GM21737 (cell line): Measurements from ENCODE around the gene DZIP3.

Source experiments
- ATAC-seq: cut with Tn5 transposase; IDR thresholded peaks from one replicate; pipeline ENCODE4 v1.9.1; 2021; ENCODE audit warnings: mild to moderate bottlenecking, moderate library complexity; ENCODE audit not compliant: unreplicated experiment

The DZIP3 gene, protein sequence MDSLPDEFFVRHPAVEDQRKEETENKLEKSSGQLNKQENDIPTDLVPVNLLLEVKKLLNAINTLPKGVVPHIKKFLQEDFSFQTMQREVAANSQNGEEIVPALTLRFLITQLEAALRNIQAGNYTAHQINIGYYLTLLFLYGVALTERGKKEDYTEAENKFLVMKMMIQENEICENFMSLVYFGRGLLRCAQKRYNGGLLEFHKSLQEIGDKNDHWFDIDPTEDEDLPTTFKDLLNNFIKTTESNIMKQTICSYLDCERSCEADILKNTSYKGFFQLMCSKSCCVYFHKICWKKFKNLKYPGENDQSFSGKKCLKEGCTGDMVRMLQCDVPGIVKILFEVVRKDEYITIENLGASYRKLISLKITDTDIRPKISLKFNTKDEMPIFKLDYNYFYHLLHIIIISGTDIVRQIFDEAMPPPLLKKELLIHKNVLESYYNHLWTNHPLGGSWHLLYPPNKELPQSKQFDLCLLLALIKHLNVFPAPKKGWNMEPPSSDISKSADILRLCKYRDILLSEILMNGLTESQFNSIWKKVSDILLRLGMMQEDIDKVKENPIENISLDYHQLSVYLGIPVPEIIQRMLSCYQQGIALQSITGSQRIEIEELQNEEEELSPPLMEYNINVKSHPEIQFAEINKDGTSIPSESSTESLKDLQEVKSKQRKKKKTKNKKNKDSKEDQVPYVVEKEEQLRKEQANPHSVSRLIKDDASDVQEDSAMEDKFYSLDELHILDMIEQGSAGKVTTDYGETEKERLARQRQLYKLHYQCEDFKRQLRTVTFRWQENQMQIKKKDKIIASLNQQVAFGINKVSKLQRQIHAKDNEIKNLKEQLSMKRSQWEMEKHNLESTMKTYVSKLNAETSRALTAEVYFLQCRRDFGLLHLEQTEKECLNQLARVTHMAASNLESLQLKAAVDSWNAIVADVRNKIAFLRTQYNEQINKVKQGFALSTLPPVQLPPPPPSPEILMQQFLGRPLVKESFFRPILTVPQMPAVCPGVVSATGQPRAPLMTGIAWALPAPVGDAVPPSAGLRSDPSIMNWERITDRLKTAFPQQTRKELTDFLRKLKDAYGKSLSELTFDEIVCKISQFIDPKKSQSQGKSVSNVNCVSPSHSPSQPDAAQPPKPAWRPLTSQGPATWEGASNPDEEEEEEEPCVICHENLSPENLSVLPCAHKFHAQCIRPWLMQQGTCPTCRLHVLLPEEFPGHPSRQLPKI

GRCh38 chr3:108589081-108589997, at the start of gene DZIP3, which contains the start of gene CIP2A:
DZIP3 (plus strand) TSS chr3:108589722; CDS start chr3:108605407, 15,685 bp downstream.
CIP2A (minus strand) TSS chr3:108589438; CDS start chr3:108589375, 63 bp downstream.
- peak; percentile 96 for ATAC-seq

- no peak for ATAC-seq
Measured at GRCh38 chr3:108546247-108546646, 43.3 kb upstream of the DZIP3 start.

DNA sequence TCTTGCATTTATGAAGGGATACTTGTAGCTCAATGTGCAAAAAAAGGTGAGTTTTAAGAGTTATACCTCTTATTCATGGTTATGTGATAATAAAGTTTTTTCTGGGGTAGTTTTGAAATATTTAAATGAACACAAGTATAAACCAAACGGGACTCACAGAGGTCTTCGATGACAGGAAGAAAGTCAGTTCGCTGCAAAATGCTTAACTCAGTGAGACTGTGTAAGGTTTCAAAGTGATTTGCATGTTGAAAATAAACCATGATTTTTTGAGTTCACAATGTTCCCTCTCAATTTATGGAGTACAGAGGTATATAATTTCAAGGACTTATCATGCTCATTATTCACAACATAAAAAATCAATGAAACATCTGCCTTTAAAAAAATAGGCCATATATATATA, 42.8 kb upstream of the DZIP3 start:
- no peak for ATAC-seq

GRCh38 chr3:108548304-108548703, 41.2 kb upstream of the DZIP3 start:
- ATAC-seq, result no peak

DNA sequence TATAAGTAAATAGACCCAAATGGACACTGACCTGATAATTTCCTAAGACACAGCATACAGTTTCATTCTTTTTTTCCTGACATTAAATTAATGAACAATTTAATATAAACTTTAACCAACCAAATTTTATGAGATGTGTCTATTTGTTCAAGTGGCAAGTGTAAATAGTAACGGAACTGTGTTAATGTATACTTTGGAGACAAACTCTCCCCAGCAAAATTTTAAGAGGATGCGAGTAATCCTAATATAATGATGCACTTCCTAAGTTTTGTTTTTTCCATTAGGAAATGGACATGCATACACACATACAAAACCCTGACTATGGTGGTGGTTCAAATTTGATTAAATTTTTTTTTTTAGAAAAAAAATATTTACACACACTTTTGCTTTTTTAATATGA, 40.6 kb upstream of the DZIP3 start:
- no peak for ATAC-seq

GRCh38 chr3:108552267-108553159, 37.0 kb upstream of the DZIP3 start:
- ATAC-seq, result no peak

DNA sequence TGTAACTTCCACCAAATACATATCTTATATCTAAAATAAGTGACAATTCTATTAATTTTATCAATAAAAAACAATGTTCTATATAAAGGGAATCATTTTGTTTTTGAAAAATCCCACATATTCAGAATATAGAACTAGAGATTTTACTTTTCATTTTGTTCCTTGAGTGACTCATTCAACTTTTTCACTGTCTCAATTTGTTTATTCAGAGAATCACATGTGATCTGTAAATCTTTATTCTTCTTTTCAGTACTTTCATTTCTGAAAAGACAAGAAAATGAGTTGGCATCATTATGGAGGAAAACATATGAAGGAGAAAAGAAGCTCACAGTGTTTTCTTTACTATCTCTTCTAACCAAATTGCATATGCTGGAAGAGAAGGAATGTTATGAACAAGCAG, 35.3 kb upstream of the DZIP3 start:
- ATAC-seq, result no peak

DNA sequence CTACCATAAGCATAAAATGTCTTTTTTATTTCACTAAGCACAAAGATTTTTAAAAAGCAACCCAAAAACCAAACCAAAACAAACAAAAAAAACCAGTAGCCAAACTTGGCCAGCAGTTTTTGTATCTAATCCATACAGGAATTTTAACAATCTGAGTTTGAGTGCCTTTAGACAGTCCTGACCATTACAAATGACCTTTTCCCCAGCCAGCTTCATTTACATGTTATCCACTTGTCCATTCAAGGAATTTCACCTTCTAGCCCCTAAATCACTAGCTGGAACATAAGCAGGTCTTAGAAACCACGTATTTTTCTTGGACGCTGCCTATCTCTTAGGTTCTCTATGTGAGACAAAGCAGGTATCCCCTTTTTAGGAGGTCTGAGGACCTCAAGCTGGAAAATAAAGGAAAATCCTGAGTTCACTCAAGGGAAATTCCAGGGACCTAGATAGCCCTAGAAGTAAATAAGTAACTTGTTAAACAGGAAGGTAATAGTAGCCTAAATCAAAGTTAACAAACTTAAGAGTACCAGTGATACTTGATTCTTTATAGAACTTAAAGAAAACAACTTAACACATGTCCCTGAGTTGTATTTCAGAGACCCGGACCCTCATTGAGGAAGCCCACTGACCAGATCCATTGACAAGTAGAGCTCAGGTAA, 34.5 kb upstream of the DZIP3 start:
- no peak for ATAC-seq

DNA sequence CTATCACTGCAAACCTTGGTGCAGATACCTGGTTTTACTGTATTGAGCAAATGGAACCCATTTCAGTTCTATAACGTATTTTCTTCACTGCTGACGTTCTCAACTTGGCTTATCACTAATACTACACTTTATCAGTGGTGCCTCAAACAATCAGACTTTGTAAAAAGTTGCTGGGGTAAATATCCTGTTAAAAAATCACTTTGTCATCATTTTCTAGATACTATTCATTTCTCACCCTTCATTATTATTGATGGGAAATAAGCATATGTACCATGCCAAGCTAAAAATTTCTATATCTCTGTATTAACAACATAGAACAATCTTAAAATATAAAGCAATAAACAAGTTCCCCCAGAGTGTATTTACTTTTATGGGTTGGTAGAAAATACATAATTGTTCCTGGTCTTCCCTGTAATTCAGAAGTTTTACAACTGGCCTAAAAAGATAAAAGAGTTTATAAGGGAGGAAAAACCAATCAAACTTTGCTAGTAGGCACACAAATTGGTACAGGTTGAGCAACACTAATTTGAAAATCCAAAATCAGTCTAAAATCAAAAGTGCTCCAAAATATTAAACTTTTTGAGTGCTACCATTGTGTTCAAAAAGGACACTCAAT, 33.4 kb upstream of the DZIP3 start:
- no peak for ATAC-seq

DNA sequence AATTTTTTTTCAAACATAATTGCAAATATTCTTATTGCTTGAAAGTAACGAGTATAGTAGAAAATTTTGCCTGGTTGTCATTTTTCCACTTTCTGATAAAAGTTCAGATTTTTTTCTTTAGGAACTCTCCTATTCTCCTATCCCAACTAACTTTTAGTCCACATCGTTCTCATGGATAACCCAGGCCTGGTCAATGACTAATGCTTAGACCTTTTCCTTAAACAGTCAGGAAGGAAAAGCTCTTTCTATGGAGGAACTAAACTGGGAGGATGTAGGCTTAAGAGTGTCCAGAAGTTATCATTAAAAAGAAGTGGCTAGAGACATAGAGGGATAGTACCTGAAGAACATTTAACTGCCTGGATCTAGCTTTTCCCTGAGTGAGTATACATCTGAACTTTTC, 27.0 kb upstream of the DZIP3 start:
- ATAC-seq, result no peak

DNA sequence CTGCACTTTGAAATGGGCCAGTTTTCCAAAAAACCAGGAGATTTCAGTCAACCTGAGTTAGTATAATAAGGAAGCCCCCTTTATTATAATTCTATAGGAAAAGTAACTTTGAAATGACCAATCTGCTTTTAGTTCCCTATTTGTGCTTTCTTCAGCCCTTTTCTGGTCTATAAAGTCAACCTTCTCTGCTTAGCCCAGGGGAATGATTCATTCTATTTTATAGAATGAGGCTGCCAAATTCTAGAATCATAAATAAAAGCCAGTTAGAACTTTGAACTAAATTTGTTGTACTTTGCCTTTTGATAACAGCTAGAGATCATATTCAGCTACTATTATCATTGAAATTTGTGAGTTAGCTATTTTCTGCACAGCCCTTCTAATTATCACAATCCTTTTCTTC, 25.0 kb upstream of the DZIP3 start:
- no peak for ATAC-seq

DNA sequence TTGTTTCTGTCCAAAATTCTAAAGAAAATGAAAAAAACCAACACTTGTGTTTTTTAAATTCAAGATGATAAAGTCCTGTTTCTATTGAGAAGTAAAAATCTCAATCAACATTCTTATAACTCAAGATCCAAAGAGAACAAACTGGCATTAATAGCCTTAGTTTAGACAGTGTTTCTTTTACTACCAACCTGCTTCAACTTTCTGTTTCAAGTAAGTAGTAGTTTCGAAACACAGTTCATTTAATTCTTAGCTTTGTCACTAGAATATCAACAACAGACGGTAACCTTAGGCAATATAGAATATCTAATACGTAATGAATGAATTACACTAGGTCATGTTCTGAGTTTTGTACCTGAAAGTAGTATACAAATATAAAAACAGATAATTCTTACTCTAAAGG, 24.0 kb upstream of the DZIP3 start:
- ATAC-seq, result no peak

DNA sequence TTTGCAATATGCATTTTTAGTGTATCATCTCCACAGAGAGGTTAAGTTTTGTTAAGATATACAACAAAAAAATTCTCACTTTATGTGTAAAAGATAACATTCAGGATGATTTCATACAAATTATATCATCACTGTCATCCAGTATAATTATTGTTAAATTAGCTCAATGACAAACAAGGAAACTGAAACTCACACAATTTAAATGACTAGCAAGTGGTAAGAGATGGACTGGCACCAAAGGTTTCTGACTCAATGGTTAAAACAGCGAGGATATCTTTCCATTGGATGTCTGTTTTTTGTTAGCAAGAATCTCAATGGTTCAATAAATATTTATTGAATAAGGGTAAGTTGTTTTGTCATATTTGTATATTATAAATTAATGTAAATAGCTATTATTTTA, 22.9 kb upstream of the DZIP3 start:
- ATAC-seq, result no peak

- no peak for ATAC-seq
Measured at GRCh38 chr3:108569336-108569735, 20.2 kb upstream of the DZIP3 start.

DNA sequence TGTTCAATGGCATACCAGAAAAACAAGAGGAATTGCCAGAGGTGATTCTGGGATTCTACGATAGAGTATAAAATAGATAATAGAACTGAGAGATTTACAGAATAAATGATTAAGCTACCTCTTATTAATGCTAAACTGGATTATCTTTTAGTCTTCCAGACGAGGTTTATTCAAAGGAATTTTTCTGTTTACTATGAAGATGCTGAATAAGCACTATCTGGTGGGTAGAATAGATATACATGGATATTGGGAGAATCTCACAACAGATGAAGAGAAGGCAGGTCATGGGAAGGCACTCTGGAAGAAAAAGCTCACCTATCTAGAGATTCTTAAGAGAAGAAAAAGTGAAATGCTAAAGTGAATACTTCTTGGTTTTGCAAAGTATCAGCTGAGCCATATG, 11.5 kb upstream of the DZIP3 start:
- no peak for ATAC-seq

- no peak for ATAC-seq
Measured at GRCh38 chr3:108588601-108589000, 921 bp upstream of the DZIP3 start.

DNA sequence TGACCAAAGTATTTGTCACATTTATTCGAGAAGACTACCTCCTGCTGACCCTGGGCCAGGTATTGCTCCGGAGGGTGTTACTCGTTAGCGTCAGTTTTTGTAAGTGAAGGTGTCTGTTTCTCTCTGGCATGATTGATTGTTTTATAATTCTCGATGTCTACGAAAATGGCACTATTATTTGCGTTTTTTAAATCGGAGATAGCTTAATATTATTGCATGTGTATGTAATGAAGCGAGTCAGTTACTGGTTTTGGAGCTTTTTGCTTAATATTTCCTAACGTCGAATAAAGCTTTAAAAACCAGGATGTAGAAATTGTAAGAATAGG, 439 bp downstream of the DZIP3 start:
- no peak for ATAC-seq

- no peak for ATAC-seq
Measured at GRCh38 chr3:108590460-108590859, 938 bp downstream of the DZIP3 start.
